SHP77 treated with DMSO at 0.1 percent for 48 hours (cell line): ENCODE results near the gene LRFN2.
A peak's percentile ranks its signal among the peaks of the same experiment; 100 is the strongest.

ENCODE experiments used
- DNase-seq: peaks from one replicate; lab custom pipeline; 2025; lab: John Stamatoyannopoulos, UW

Gene LRFN2

DNA sequence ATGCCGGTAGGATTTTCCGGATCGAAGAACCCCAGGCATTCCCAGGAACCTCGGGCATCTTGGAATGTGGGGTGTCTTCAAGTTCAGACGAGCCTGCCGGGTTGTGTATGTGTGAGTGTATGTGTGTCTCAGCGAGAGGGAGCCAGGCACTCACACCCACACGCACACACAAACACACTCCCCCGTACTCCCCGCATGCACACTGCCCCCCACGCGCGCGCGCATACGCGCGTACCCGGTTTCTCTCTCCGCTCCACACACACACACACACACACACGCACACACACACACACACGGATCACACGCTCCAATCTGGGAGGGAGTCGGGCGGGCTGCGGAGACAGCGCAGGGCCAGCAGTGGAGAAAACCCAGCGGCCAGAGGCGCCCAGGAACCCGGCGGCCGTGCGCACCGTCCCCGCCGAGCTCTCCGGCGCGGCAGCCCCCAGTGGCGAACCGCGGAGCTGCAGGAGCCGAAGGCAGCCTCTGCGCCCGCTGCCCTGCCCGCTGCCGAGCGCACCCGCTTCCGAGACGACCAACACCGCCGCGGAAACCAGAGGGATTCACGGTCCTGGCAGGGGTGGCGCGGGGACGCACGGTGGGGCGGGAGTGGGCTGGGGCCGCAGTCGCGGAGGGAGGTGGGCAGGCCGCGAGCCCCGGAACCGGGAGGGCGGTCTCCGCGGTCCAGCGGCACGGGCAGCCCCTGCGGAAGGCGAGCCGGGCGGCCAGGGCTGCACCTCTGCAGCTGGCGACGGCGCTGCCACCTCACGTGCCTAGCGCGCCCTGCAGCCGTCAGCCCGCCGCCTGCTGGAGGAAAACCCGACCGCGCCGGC is at the start of gene LRFN2:
LRFN2 (minus strand) TSS at position 125 of the 830 bp plus-strand sequence.
- peak; percentile 43 for DNase-seq

DNA sequence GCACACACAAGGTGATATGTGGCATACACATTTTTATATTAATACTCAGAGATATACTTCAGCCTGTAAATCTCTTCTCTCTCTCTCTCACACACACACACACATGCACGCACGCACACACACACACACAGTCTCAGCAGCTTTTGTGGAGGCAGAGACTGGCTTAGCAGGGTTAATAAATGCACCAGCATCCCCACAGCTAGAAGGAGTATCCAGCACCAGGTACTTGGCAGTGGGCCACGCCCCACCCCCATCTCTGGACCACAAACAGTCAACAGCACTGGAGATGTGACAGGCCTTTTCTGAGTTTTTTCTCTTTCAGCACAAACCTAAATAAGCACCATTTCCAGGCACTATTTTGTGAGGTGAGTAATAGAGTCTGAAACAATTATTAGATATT is 47.3 kb upstream of the LRFN2 start:
- peak; percentile 26 for DNase-seq

DNA sequence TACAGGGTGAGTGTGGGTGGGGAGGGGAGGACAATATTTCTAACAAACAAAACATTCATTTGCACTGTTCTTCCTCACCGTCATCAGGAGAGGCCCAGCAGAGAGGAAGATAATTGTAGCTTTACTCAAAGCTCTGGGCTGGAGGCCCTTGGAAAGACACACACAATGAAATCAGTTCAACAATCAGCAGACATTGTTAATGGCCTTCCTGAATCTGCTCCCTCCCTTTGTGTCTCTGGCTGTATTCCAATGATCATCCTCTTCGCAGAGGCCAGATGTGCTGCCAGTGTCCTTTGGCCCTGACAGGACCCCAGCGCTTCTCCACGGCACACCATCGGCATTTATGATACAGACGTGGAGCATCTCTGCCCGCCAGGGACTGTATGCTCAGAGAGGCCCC is 44.6 kb upstream of the LRFN2 start:
- DNase-seq = no peak

DNA sequence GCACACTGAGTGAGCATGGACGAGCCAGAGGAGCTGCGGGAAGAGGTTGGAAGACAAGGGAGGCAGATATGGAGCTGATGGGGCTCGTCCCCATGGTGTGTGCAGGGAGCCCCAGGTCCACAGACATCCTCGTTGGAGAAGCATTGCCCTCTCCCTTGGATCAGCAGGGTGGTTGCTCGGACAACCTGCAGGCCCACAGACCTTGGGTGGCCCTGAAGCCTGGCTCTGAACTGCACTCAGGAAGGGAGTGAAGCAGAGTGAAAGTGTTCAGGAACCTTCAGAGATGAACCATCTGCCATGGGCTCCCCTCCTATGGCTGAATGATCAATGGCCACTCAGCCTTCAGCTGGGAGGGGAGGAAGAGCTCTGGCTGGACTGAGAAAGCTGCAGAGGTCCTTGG is 43.3 kb upstream of the LRFN2 start:
- DNase-seq = no peak

DNA sequence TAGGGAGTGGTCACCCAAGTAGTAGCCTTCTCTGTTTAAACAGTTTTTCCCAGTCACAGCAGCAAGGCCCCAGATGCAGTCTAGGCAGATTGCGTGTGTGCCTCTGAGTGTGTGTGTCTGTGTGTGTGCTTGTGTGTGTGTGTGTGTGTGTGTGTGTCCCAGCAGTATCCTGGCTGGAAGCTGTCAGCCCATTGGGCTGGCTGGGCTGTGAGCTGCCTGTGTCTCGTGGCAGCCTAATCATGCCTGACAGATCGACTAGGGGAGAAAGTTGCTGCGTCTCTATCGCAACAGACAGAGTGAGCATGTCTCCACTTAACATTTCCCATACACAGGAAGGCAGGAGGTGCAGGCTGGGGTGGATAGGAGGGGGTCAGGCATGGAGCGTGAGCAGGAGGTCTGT is 42.9 kb upstream of the LRFN2 start:
- no peak for DNase-seq

DNA sequence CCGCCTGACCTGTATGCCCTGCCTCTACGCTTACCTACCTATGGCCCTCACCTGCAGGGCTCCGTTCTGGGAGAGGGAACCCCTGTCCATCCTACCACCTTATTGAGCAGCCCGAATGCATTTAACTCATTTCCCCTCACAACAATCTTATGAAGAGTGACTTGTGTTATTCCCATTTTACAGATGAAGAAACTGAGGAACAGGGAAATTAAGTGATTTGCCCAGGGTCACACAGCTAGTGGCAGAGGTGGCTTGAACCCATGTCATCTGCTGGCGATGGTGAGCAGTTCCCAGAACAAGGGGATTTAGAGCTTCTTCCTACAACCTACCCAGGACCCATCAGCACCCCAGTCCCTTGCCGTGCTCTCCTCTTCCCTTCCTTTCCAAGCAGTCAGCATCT is 42.3 kb upstream of the LRFN2 start:
- no peak for DNase-seq

DNA sequence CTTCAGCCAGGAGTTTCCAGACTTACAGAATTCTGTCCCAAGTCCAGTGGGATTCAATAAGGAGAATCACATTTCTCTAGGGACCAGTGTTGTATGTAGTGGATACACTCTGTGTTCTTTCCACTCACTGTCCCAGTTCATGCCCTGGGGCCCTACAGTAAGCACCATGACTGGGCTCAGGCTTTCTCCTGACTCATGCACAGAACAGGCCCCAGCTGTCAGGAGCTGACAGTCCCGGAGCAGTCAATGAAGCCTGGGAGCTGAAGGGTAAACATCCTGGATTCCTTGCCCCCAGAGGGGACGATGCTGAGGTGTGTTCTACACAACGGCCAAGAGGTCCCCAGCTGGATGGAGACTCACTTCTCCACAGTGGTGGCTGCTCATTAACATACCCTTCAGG is 40.2 kb upstream of the LRFN2 start:
- no peak for DNase-seq

DNA sequence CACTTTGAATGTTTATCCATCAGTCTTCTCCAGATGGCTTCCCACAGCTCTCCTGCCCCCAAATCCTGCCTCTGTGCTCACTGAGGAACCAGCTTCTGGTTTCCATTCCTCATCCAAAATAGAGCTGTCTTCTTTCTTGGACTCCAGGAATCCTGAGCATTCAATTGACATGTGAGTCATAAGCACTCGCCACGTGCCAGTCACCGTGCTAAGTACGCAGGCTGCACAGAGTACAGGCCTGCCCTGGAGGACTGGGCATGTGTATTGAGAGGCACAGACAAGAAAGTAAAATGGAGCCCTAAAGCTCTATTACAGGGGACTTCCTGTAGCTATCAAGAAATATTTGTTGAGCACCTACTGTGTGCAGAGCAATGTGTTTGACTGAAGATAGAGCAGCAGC is 39.7 kb upstream of the LRFN2 start:
- no peak for DNase-seq

DNA sequence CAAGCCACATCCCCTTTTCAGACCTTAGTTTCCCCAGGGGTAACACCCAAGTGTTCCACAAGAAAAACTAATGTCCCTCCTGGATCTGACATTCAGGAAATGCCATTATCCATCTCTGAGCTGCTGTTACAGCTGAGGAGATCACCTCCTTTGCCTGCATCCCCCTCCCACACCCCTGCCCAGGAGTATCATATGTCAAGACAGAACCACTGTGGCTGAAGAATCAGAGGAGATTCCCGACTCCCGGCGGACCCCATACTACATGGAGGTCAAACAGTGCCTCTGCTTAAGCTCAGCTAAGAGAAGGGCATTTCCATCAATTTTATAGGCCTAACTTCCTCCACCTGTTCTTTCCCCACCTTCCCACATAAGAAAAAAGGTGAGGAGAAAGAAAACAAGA is 36.8 kb upstream of the LRFN2 start:
- no peak for DNase-seq

DNA sequence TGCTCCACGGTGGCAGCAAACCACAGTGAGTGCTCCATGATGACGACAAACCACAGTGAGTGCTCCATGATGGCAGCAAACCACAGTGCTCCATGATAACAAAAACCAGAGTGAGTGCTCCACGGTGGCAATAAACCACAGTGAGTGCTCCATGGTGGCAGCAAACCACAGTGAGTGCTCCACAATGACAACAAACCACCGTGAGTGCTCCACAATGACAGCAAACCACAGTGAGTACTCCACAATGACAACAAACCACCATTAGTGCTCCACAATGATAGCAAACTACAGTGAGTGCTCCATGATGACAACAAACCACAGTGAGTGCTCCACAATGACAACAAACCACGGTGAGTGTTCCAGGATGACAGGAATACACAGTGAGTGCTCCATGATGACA is 36.0 kb upstream of the LRFN2 start:
- no peak for DNase-seq

DNA sequence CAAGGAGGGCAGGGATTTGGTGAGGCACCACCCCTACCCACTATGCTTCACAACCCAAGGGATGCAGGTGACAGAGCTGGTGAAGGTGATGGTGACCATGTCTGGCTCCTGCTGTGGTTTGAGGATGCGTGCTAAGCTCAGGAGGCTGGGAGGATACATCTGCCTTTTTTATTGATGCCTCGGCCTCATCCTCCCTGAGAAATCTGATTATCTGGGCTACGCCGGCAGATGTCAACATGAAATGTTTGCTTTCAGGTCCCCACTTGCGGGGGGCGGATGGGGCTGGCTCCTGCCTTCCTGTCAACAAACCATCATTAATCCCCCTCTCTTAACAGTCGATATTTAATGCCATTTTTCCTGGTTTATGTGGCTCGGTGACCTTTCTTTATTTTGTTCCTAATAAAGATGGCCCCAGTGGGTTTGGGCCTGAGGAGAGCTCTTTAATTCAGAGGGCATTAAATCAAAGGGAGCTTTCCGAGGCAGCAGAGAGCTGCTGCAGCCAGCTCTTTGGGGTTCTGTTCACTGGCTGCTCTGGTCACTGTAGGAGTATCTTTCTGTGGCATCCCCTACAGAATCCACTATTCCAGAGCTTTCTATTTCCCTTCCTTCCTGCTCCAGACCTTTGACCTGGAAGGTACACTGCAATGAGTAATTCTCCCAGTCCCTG is 33.5 kb upstream of the LRFN2 start:
- peak; percentile 55 for DNase-seq

DNA sequence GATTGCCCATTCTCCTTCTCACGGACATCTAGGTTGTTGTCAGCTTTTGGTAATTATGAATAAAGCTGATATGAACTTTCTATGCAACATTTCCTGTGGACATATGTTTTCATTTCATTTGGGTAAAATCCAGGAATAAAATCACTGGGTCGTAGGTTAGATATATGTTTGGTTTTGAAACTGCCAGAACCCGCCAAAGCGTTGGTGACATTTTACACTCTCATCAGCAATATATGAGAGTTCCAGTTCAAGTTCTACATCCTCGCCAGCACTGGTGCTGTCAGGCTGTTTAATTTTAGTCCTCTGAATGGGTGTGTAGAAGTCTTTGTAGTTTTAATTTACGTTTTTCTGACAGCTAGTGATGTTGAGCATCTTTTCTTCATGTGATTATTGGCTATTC is 27.5 kb upstream of the LRFN2 start:
- DNase-seq = no peak

DNA sequence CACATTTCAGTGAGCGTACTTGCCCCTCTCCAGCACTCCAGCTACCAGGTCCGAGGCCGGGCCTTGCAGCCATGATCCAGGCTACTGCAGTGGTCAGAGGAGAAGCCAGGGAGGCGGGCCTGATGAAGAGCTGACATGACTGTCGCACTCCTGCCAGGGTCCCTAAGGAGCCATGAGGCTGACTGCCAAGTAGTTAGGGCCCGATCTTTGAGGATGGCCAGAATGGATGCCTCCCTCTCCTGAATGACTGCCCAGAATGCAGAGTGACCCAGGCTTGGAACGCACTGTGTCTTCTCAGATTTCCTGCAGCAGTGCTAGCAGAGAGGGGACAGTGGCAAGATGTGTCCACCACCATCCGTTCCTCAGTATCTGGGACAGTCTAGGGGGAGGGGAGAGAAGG is 24.7 kb upstream of the LRFN2 start:
- no peak for DNase-seq

DNA sequence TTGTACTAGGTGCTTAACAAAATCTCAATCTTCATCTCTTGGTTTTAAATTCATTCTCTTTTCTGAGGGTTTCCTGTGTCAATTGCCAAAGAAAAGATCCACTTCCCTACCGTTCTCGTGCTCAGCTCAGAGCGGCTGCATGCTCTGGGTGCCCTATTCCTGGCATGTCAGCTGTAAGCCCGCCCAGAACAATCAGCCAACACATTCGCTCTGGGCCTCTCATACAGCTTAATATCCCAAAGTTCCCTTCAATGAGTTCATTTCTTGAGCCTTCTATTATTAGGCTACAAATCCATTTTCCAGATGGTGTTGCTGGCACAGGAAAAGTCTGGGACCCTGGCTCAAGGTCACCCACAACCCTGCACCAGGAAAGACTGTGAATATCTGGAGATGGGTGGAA is 24.3 kb upstream of the LRFN2 start:
- no peak for DNase-seq

DNA sequence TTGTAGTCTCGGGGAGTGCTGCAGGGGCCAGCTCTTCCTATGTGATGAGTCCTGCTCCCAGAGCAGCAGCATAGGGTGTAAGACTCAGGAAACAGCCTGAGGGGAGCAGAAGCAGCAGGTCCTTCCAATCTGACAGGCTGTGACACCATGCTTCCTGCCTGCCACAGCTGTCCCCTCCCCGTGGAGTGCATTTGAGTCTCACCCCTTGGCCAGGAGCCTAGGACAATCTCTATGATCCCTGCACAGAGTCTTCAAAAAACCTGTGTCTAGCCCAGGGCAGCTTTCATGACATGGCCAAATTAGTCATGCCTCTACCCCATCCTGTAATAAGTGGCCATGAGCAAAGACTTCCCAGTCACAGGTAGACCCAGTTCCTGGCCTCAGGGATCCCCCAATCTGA is 23.1 kb upstream of the LRFN2 start:
- no peak for DNase-seq

DNA sequence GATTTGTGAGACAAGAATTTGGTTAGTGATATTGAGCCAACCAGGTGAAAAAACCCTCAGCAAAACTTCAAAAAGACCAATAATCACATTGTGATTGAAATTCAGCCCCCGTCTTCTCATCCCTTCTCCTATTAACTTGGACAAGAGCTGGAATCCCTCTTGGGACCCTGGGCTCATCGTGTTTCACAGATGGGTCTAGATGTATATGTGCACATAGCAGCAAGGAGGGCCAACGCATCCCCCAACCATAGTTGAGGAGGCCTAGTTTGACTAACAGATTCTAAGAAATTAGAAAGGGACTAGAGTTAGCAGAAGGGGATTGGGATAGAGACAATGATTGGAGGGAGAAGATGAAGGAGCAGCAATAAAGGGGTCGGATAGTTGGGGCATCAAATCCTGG is 19.8 kb upstream of the LRFN2 start:
- no peak for DNase-seq

DNA sequence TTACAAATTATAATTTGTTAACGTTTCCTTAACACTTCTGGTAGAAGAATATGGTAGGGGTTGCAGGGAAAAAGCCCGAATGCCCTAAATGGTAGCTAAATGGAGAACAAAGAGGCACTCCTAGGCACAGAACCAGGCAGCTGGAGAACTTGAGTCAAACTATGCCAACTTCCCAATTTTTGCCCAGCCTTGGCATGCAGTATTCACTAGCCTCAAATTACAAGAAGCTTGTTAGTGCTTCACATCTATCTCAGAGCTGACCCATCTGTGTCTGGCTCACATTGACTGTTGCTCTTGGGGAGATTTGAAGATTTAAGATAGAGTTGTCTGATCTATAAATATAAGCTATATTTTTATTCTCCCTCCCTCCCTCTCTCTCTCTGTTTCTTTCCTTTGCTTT is 19.4 kb upstream of the LRFN2 start:
- DNase-seq = no peak

DNA sequence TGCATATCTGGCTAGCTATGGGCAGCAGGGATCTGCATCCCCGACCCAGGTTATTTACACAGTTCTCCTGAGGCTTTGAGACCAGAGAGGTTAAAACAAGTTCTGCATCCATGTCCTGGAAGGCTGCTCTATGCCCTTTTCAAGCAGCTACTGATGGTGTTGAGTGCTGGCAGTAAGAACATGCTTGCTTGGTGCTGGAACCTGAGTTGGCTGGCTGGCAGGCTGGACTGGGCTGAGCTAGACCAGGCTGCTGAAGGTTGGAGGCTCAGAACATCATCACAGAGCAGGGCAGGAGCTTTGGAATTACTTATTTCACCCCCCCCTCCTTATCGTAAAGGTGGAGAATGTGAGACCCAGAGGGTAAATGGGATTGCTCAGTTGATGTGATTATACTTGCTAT is 16.9 kb upstream of the LRFN2 start:
- no peak for DNase-seq

DNA sequence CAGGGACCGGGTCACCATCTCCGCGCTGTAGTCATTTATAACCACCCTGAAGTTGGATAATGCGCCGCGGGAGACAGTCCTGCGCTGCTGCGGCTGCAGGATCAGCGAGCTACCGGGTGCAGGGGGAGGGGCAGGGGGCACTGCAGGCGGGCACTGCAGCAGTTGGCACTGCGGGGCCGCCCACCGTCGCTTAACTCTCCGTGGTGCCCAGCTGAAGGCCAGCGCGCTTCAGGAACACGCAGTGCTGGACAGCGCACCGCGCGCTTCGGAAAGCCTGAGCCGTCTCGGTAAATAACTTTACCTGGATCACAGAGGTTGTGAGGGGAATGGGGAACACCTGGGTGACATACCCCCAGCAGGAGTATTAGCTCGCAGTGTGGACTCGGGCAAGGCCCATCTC is 12.4 kb upstream of the LRFN2 start:
- no peak for DNase-seq

DNA sequence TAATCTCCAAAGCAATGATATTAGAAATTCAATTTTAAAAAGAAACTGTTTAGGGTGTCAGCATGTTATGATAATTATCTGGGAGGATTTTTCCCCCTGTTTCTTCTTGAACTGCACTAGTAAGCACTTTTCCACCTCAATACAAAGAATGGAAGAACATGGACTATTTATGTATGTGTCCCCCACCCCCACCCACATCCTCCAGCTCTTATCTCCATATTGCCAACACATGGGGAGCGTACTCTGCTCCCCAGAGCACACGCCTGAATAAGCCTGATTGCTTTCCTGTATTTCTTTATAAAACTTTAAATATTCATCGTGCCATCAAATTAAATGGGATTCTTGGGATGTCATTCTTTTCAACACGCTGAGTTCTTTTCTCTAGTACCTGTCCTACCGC is 11.4 kb upstream of the LRFN2 start:
- DNase-seq = no peak

DNA sequence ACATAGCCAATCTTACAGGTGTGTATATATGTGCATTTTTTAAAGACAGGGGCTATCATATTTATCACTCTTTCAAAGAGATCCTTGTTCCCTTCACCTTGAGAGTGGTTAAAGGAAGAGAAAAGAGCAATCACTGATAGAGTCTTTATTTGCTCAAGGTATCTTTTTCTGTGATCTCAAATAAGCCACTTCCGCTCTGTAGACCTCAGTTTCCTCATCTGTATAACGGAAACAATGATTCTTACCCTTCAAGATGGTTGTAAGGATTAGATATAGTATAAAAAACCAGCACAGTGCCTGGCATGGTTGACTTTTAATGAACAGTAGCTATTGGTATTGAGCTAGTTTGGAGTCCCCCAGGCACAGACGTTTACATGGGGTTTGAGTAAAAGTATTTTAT is 10.1 kb upstream of the LRFN2 start:
- DNase-seq = no peak

DNA sequence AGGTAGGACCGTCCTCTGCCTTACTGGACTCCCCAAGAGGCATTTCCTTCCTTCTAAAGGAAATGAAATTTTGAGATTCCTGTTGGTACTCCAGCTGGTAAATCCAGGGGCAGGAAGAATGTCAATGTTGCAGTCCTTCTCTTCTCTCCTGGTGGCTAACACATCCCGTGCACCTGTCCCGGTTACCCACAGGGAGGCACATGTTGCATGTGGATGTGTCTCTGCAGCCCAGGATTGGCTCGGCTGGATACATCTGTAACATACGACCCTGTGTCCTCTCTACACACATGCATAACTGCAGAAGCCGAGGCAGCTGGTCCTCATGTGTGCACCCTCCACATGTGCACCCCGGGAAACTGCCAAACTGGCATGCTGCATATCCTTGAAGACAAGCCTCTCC is 1.3 kb upstream of the LRFN2 start:
- DNase-seq = peak; percentile 79

DNA sequence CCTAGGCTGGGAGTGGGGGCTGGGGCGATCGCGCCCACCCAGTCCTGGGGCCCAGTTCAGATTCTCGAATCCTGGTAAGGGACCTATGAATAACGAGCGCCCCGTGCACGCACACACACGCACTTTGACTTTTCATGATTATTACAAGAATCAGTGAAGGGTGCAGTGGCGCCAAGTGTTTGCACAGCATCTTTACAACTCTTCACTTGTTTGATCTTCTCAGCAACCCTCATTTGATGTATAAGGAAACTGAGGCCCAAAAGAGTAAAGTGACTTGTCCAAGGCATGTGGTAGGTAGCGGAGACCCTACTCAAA is 863 bp upstream of the LRFN2 start:
- no peak for DNase-seq
